DOHH2 (cell line): Measurements from ENCODE around the gene SLC2A2.

ENCODE experiments used
- H3F3A ChIP-seq: fragments of 200-600 bp; sonication (generic), shearing (Covaris generic); 2 replicates; pipeline ENCODE4 v1.6.0; 2016; ENCODE audit warnings: antibody characterized with exemption, mild to moderate bottlenecking; ENCODE audit not compliant: control insufficient read depth, insufficient read depth
- H3K27ac ChIP-seq: fragments of 200-600 bp; sonication (generic); 2 replicates; pipeline ENCODE4 v1.5.1; 2014; ENCODE audit warnings: low read depth, mild to moderate bottlenecking, low read length, moderate library complexity
- H3K27me3 ChIP-seq: fragments of 200-600 bp; sonication (generic); 2 replicates; pipeline ENCODE4 v1.6.1; 2014; ENCODE audit warnings: mild to moderate bottlenecking, low read length, mixed read lengths; ENCODE audit not compliant: control insufficient read depth
- H3K36me3 ChIP-seq: fragments of 200-600 bp; sonication (generic); 2 replicates; pipeline ENCODE4 v1.6.1; 2014; ENCODE audit warnings: mild to moderate bottlenecking, low read length, moderate library complexity, mixed read lengths; ENCODE audit not compliant: control insufficient read depth
- H3K4me1 ChIP-seq: fragments of 200-600 bp; sonication (generic); 2 replicates; pipeline ENCODE4 v1.6.1; 2014; ENCODE audit warnings: mild to moderate bottlenecking, low read length, mixed read lengths; ENCODE audit not compliant: control insufficient read depth
- H3K4me2 ChIP-seq: fragments of 200-600 bp; sonication (generic); 2 replicates; pipeline ENCODE4 v1.6.0; 2014; ENCODE audit warnings: mild to moderate bottlenecking, low read length, moderate library complexity
- H3K4me3 ChIP-seq: fragments of 200-600 bp; sonication (generic); 2 replicates; pipeline ENCODE4 v1.5.1; 2014; ENCODE audit warnings: mild to moderate bottlenecking, low read length, mixed read lengths
- H3K79me2 ChIP-seq: fragments of 200-600 bp; sonication (generic); 2 replicates; pipeline ENCODE4 v1.6.1; 2014; ENCODE audit warnings: mild to moderate bottlenecking, low read length, mixed read lengths; ENCODE audit not compliant: control insufficient read depth
- H3K9me2 ChIP-seq: fragments of 200-600 bp; sonication (generic); replicated peaks from 2 replicates; pipeline ENCODE4 v1.6.1; 2014; ENCODE audit warnings: mild to moderate bottlenecking, low read length, mixed read lengths; ENCODE audit not compliant: control insufficient read depth
- H3K9me3 ChIP-seq: fragments of 200-600 bp; sonication (generic); 2 replicates; pipeline ENCODE4 v1.6.1; 2014; ENCODE audit warnings: antibody characterized with exemption, low read length, mixed read lengths; ENCODE audit not compliant: control insufficient read depth, insufficient read depth
- H4K20me1 ChIP-seq: fragments of 200-600 bp; sonication (generic); 2 replicates; pipeline ENCODE4 v1.6.0; 2014; ENCODE audit warnings: low read depth, mild to moderate bottlenecking, antibody characterized with exemption, low read length, moderate library complexity; ENCODE audit not compliant: control insufficient read depth, insufficient read depth
- EZH2phosphoT487 ChIP-seq: fragments of 200-600 bp; sonication (generic); IDR thresholded peaks from 2 replicates; pipeline ENCODE4 v1.6.1; 2017; ENCODE audit warnings: borderline replicate concordance, mild to moderate bottlenecking, antibody characterized with exemption, low read length, moderate library complexity, mixed read lengths
- TF ChIP-seq, protein P1 (sequence below): fragments of 200-600 bp; sonication (generic); IDR thresholded peaks from one replicate; pipeline ENCODE4 v1.5.1; 2014; ENCODE audit warnings: antibody characterized with exemption, mild to moderate bottlenecking, low read depth, low read length; ENCODE audit not compliant: poor library complexity, severe bottlenecking

Gene SLC2A2

DNA sequence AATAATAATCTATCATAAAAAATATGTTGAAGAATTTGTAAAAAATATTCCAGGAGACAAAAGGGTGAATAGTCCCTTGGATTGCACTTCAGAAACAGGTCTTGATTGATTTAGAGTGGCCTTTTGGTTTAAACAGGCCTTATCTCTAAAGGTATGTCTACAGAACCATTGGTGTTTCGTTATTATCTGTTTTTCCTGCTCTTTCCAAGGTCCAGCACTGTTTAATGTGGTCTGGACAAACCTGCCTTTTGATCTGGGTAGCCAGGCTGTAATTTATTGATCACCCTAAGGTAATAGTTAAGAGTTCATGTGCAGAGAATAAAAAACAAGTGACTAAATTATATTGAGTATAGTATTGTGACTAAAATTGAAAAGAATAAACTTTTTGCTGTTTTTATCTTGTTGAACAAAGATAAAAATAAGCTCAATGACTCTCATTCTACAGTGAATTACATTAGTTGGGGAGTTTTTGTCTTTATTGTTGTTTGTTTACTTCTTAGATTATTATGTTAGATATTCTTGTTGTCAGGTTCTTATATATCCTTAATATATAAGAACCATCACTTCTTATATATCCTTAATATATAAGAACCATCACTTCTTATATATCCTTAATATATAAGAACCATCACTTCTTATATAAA is 25.1 kb downstream of the SLC2A2 start:
- H3K9me3 ChIP-seq: no peaks in the 10 kb centered on the region
- TF ChIP-seq, protein P1, sequence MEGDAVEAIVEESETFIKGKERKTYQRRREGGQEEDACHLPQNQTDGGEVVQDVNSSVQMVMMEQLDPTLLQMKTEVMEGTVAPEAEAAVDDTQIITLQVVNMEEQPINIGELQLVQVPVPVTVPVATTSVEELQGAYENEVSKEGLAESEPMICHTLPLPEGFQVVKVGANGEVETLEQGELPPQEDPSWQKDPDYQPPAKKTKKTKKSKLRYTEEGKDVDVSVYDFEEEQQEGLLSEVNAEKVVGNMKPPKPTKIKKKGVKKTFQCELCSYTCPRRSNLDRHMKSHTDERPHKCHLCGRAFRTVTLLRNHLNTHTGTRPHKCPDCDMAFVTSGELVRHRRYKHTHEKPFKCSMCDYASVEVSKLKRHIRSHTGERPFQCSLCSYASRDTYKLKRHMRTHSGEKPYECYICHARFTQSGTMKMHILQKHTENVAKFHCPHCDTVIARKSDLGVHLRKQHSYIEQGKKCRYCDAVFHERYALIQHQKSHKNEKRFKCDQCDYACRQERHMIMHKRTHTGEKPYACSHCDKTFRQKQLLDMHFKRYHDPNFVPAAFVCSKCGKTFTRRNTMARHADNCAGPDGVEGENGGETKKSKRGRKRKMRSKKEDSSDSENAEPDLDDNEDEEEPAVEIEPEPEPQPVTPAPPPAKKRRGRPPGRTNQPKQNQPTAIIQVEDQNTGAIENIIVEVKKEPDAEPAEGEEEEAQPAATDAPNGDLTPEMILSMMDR: no peak
- TF ChIP-seq EZH2phosphoT487: no peak
- H3K4me3 ChIP-seq: no peak overlapping the region
- no peaks in the 10 kb centered on the region for H3K27me3 ChIP-seq
- no peaks in the 10 kb centered on the region for H3K79me2 ChIP-seq
- H3K27ac ChIP-seq: no peak overlapping the region
- H3K36me3 ChIP-seq: no peaks in the 10 kb centered on the region
- no peaks in the 10 kb centered on the region for H3K9me2 ChIP-seq
- no peaks in the 10 kb centered on the region for H4K20me1 ChIP-seq
- no peaks in the 10 kb centered on the region for H3F3A ChIP-seq
- no peaks in the 10 kb centered on the region for H3K4me1 ChIP-seq
- H3K4me2 ChIP-seq: no peak overlapping the region

DNA sequence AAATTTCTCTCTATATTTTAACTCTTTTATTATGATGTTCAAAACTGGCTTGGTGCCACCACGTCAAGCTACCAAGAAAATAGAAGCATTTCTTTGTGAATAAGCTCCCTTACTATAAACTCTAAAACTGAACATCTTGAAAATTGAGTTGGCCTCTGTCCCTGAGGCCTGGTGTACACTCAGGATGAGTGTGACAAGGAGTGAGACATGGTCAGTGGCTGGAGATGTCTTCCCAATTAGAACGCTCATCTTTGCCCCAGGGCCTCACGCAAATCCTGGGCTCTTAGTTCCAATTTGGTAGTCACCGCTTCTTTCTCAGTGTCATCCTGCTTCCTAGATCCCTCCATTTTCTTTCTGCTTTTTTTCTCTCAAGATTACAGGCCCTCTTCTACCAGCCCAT is 26.2 kb downstream of the SLC2A2 start:
- H3K27me3 ChIP-seq: no peaks in the 10 kb centered on the region
- no peak overlapping the region for H3K27ac ChIP-seq
- no peak overlapping the region for H3K4me3 ChIP-seq
- H4K20me1 ChIP-seq: no peaks in the 10 kb centered on the region
- no peaks in the 10 kb centered on the region for H3K9me3 ChIP-seq
- H3F3A ChIP-seq: no peaks in the 10 kb centered on the region
- H3K9me2 ChIP-seq: no peaks in the 10 kb centered on the region
- TF ChIP-seq, protein P1: no peak
- no peak for TF ChIP-seq EZH2phosphoT487
- H3K79me2 ChIP-seq: no peaks in the 10 kb centered on the region
- H3K4me1 ChIP-seq: no peaks in the 10 kb centered on the region
- no peaks in the 10 kb centered on the region for H3K36me3 ChIP-seq
- no peak overlapping the region for H3K4me2 ChIP-seq

DNA sequence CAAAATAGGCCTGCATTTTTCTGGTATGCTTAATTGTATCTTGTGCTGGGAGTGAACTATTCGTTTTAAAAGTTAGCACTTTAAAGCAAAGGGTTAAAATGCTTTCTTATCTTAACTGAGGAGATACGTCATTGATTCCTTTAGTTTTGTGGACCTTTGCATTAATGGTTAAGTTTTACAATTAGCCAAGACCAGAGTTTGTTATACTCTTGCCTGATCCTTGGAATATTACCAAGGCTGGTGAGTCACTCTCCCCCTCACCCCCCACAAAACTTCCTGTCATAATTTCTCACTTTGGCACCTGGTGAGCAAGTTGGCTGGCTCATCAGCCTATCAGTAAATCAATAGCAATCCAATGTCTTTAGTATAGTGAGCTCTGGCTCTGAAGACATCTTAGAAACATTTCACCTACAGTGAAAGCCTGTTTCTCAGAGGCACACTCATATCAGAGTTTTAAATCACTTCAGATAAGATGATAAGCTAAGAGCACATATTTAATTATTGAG is 26.7 kb downstream of the SLC2A2 start:
- no peaks in the 10 kb centered on the region for H3K4me1 ChIP-seq
- H3K4me2 ChIP-seq: no peak overlapping the region
- no peak overlapping the region for H3K27ac ChIP-seq

More for the DNA sequence above, 26.7 kb downstream of the SLC2A2 start:
- no peaks in the 10 kb centered on the region for H4K20me1 ChIP-seq
- no peaks in the 10 kb centered on the region for H3F3A ChIP-seq
- H3K27me3 ChIP-seq: no peaks in the 10 kb centered on the region
- no peaks in the 10 kb centered on the region for H3K9me2 ChIP-seq
- no peaks in the 10 kb centered on the region for H3K36me3 ChIP-seq
- H3K9me3 ChIP-seq: no peaks in the 10 kb centered on the region
- no peak overlapping the region for H3K4me3 ChIP-seq
- TF ChIP-seq EZH2phosphoT487: no peak
- TF ChIP-seq, protein P1: no peak
- H3K79me2 ChIP-seq: no peaks in the 10 kb centered on the region
